ENCODE results near the gene COLGALT1. TPM values are rescaled to one million over a fixed set of nuclear protein-coding genes. Genes with fewer than 3 reads are reported as not detected.

The COLGALT1 gene
- total and polyA plus RNA-seq, 7 donors, result 7.8 to 62.3 (median 53.0) TPM

DNA sequence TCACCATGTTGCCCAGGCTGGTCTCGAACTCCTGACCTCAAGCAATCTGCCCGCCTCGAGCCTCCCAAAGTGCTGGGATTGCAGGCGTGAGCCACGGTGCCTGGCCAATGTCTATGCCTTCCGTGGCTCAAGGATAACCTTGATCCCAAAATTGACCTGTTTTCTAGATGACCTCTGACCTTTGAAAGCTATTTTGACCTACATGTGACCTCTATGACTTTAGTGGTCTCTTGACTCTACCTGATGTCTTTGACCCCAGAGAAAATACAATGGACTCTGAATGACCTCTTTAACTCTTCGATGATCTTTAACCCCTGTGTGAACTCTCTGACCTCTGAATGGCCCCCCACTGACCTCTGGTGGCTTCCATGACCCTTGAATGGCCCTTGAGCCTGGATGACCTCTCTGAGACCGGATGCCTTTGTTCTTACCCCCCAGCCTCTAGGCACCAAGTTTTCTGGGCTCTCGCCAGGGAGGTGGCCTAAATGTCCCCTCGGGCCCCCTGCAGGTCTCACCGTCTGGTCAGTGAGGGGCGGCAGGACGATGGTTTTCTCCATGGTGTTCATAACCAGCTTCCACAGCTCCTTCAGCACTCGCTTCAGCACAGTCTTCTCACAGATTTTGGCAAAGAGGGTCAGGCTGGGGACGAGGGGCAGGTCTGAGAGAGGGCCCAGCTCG, 69.0 kb downstream of the COLGALT1 start:
- H3K27me3 ChIP-seq, result peaks cover 0 to 4% (median 0%) of the 10 kb centered on the region in 3 donors
- H3K36me3 ChIP-seq, result no peaks in the 10 kb centered on the region
- no peaks in the 10 kb centered on the region for H3K4me1 ChIP-seq
- no peak overlapping the region for H3K4me3 ChIP-seq
- TF ChIP-seq POLR2A (IDR thresholded peaks at IDR 0.05) (no peak), POLR2AphosphoS5 (IDR thresholded peaks at IDR 0.05) (no peak), EP300 (IDR thresholded peaks at IDR 0.05) (no peak)
- TF ChIP-seq, protein P1, sequence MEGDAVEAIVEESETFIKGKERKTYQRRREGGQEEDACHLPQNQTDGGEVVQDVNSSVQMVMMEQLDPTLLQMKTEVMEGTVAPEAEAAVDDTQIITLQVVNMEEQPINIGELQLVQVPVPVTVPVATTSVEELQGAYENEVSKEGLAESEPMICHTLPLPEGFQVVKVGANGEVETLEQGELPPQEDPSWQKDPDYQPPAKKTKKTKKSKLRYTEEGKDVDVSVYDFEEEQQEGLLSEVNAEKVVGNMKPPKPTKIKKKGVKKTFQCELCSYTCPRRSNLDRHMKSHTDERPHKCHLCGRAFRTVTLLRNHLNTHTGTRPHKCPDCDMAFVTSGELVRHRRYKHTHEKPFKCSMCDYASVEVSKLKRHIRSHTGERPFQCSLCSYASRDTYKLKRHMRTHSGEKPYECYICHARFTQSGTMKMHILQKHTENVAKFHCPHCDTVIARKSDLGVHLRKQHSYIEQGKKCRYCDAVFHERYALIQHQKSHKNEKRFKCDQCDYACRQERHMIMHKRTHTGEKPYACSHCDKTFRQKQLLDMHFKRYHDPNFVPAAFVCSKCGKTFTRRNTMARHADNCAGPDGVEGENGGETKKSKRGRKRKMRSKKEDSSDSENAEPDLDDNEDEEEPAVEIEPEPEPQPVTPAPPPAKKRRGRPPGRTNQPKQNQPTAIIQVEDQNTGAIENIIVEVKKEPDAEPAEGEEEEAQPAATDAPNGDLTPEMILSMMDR (IDR thresholded peaks at IDR 0.05), result no peak
- peaks cover 0 to 8% (median 2%) of the 10 kb centered on the region in 4 donors for H3K9me3 ChIP-seq
- H3K27ac ChIP-seq, result no peak overlapping the region
- no peak for DNase-seq
- 84 to 87% methylated on average over 16 of the region's 16 CpGs for WGBS, 2 donors
- intact Hi-C loops (cut with DNase I), result no loop called here

DNA sequence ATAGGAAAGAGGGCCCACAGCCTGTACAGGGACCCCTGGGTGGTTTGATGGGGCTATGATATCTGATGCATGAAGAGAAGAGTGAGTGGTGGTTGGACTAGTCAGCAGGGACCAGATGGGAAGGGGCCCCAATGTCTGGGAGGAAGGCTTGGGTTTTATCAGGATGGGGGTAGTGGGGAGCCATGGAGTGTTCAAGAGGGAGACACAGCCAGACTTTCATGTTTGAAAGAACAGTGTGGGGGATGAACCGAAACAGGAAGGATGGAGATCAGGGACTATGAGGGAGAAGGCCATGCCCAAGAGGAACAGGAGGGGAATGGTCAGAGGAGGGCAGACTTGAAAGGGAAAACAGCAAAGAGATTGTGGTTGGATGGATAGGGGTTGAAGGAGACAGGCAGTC, 69.6 kb downstream of the COLGALT1 start:
- Histone ChIP-seq H3K9me3 (peaks cover 0 to 8% (median 2%) of the 10 kb centered on the region in 4 donors), H3K27me3 (peaks cover 0 to 4% (median 0%) of the 10 kb centered on the region in 3 donors), H3K4me3 (no peak overlapping the region), H3K27ac (no peak overlapping the region), H3K36me3 (no peaks in the 10 kb centered on the region), H3K4me1 (no peaks in the 10 kb centered on the region)
- 87 to 96% methylated on average over 1 of the region's 1 CpG for WGBS, 2 donors
- intact Hi-C loops (cut with DNase I), result no loop called here
- TF ChIP-seq, protein P1 (IDR thresholded peaks at IDR 0.05), result no peak
- TF ChIP-seq POLR2A (IDR thresholded peaks at IDR 0.05), result no peak
- no peak for TF ChIP-seq EP300 (IDR thresholded peaks at IDR 0.05)
- no peak for TF ChIP-seq POLR2AphosphoS5 (IDR thresholded peaks at IDR 0.05)
- DNase-seq, result no peak

DNA sequence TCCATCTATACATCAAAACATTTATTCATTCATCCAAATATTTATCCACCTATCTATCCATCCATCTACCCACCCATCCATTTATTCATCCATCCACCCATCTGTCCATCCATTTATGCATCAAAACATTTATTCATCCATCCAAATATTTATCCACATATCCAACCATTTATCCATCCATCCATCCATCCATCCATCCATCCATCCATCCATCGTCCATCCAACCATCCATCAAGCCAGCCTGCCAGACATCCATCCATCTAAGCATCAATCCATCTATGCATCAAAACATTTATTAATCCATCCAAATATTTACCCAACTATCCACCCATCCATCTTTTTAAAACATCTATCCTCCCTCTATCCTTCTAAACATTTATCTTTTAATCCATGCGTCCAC, 70.5 kb downstream of the COLGALT1 start:
- Histone ChIP-seq H3K36me3 (no peaks in the 10 kb centered on the region), H3K9me3 (peaks cover 0 to 8% (median 2%) of the 10 kb centered on the region in 4 donors), H3K4me3 (no peak overlapping the region), H3K27me3 (no peaks in the 10 kb centered on the region), H3K4me1 (no peaks in the 10 kb centered on the region), H3K27ac (no peak overlapping the region)
- intact Hi-C loops (cut with DNase I), result no loop called here
- 75 to 86% methylated on average over 2 of the region's 2 CpGs for WGBS, 2 donors
- DNase-seq, result no peak
- no peak for TF ChIP-seq POLR2AphosphoS5 (IDR thresholded peaks at IDR 0.05)
- no peak for TF ChIP-seq EP300 (IDR thresholded peaks at IDR 0.05)
- TF ChIP-seq POLR2A (IDR thresholded peaks at IDR 0.05), result no peak
- TF ChIP-seq, protein P1 (IDR thresholded peaks at IDR 0.05), result no peak

DNA sequence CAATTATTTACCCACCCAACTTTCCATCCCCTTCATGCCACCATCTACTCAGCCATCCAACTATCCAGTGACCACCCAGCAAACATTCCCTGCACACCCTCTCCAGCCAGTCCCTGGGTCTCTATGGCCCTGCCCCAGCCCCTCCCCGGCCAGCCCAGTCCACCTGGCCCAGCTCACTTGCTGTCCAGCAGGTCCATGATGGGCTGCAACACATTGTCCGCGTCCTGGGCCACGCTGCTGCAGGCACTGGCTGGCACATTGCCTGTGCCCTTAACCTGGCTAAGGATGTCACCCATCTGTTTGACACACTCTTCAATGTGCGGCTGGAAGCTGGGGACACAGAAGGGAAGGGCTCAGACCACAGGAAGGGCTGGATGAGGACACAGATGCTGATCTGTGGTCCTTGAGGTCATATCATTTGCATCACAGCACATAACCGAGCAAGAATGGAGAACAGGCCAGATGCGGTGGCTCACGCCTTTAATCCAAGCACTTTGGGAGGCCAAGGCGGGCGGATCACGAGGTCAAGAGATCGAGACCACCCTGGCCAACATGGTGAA, 71.1 kb downstream of the COLGALT1 start:
- no peak for TF ChIP-seq POLR2AphosphoS5 (IDR thresholded peaks at IDR 0.05)
- TF ChIP-seq, protein P1 (IDR thresholded peaks at IDR 0.05), result no peak
- no peak for TF ChIP-seq POLR2A (IDR thresholded peaks at IDR 0.05)
- no peak for TF ChIP-seq EP300 (IDR thresholded peaks at IDR 0.05)
- peaks cover 0 to 8% (median 2%) of the 10 kb centered on the region in 4 donors for H3K9me3 ChIP-seq
- intact Hi-C loops (cut with DNase I), result no loop called here
- H3K4me1 ChIP-seq, result no peaks in the 10 kb centered on the region
- DNase-seq, result no peak
- no peak overlapping the region for H3K27ac ChIP-seq
- 78 to 79% methylated on average over 12 of the region's 12 CpGs for WGBS, 2 donors
- no peaks in the 10 kb centered on the region for H3K36me3 ChIP-seq
- no peaks in the 10 kb centered on the region for H3K27me3 ChIP-seq
- no peak overlapping the region for H3K4me3 ChIP-seq
